NOMO-1 (cell line): ENCODE measurements around the gene TNS3.

Source experiments
- DNase-seq, 2 experiments: peaks; one replicate each; lab custom pipeline; 2025; ENCODE audit not compliant: unreplicated experiment in 2 of 2; lab: John Stamatoyannopoulos, UW

The TNS3 gene

GRCh38 chr7:47393406-47393805, 188.5 kb downstream of the TNS3 start:
- no peak for DNase-seq

- no peak for DNase-seq
These were observed 189.6 kb downstream of the TNS3 start for GRCh38 chr7:47392241-47392759.

DNA sequence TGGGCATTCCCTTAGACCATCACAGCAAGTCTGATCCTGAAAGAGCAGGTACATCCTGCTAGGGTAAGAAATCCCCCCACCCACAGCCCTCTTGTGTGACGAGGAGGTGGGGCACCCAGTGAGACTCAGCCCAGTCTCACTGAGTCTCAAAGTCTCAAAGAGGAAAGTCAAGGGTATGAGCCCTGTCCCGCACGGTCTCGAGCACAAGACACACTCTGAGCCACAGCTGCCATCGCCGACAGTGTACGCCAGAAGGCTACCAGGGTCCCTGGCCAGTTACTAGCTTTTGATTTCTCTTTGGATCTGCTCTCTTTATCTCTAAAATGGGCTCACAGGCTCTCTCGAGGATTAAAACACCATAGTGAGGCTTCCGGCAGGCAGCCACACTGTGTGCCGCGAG, 190.2 kb downstream of the TNS3 start:
- no peak for DNase-seq

DNA sequence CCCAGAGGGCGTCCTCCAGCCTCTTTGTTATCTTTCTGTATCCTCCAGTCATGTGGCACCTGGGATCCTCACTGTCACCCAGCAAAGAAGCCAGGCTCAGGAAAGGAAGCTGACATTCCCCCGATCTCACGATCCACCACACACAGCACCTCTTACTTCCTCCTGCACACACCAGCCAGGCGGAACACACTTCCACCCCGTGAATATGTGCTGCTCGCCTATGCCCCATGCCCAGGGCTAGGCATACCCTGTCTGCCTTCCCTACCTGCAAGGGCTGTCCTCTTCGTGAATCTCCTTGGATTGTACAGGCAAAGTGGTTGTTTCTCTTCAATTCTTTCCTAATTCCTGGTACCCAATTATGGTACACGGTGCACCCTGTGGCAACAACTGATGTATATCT, 191.0 kb downstream of the TNS3 start:
- no peak for DNase-seq

DNA sequence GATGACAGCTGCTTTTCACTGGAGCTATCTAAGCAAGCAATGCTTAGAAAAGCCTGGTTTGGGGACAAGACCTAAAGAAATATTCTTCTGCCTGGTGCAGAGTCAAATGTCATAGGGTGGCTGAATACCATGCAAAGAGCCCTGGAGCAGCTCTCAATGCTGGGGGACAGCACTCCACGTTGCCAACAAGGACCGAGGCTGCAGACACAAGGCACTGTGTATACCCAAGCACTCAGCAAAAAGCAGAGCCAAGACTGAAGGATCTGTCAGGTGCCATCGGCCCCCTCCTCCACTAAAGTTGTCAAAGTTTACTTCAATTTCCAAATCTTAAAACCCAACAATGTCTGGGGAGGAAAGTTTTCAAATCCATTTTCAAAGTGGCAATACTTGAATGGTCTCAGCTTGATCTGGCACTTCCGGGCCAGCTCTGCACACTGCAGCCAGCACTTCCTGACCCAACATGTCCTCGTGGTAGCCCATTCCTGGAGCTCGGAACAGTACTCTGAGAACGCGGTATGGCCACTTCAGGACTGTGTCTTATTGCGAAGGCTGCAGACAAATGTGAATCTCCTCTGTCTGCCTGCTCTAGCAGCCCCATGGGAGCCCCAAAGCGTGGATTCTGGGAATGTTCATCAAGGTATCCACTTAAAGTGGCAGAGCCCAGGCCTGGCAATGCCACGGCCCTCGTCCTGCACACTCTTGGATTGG, 191.8 kb downstream of the TNS3 start:
- DNase-seq: no peak

GRCh38 chr7:47389171-47389922, 192.6 kb downstream of the TNS3 start:
- no peak for DNase-seq

DNA sequence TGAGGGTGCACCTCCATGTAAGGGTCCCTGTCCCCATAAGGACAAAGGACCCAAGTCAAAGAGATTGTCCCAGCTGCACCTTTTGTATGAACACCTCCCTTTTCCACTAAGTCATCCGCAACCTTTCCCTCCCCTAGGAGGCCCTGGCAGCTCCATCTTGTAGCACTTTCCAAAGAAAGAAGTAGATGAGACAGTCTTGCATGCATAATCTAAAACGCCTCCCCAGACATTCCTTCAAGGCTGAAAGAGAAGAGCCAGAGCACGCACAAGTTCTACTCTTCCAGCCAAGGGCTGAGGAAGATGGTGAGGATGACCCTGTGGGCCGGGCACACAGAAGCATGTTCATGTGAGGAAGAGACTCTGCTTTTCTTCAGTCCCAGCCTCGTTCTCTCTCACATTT, 194.4 kb downstream of the TNS3 start:
- no peak for DNase-seq

GRCh38 chr7:47386273-47386835, 195.6 kb downstream of the TNS3 start:
- no peak for DNase-seq

- no peak for DNase-seq
These were observed 196.3 kb downstream of the TNS3 start for GRCh38 chr7:47385536-47386125.

DNA sequence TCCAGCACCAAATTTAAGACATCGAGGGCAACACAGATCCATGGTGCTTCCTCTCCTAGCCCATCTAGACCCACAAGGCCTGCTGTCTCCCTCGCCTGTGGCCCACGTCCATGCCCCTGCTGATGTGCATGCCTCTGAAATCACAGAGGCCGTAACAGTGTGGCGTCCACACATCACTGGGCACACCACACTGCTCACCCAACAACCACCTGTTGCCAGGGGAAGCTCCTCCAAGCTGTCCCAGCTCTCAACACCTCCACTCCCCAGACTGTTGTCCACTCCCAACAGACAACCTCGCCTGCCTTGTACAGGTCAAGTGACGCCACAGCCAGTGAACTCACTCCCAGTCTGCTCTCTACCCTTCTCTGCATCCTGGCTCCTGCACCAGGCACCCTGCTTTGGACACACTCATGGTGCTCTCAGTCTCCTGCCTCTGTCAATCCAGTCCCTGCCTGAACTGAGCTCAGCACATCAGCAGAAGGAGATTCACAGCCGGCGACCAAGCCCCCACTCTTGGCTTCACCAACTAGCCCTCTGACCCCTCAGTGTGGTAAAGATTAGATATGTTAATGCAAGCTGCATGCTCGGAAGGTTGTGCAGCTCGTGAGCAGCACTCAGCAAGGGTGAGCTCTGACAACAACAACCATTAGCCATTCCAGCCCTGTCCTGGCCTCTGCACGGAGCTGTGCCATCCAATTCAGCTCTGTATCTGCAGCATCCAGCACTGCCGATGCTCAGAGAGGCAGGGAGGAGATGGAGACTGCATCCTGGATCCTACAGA, 197.0 kb downstream of the TNS3 start:
- DNase-seq: no peak

DNA sequence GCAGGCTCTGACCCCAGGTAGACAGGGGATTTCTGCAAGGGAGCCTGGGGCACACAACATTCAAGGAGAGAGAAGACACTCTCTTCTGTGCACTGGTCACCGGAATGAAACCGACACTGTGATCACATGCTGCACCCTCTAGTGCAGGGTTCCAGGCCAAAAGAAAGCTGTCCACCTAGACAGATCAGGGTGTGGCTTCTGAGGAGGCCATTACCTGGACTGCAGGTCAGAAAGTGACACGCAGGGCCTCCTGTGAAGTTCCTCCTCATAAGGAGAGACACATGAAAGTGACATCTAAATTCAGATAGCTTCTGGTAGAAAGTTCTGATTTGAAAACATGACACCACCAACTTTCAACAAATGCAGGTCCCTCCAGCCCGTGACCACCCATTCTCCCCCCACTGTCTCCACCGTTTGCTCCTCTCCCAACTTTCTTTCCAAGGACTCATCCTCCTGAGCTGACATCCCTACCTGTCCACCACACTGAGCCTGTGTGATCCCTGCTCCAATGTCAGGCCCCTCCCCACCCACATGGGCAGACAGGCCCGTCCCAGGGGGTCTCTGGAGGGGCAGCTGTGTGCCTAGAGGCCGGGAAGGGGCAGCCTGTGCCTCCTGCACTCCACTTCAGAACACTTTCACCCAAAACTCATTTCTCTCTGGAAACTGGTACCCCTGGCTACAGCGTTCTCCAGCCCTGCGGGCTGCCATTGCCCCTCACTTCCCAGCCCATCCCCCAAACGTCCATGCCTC, 198.0 kb downstream of the TNS3 start:
- DNase-seq: no peak

GRCh38 chr7:47383072-47383471, 198.8 kb downstream of the TNS3 start:
- no peak for DNase-seq

DNA sequence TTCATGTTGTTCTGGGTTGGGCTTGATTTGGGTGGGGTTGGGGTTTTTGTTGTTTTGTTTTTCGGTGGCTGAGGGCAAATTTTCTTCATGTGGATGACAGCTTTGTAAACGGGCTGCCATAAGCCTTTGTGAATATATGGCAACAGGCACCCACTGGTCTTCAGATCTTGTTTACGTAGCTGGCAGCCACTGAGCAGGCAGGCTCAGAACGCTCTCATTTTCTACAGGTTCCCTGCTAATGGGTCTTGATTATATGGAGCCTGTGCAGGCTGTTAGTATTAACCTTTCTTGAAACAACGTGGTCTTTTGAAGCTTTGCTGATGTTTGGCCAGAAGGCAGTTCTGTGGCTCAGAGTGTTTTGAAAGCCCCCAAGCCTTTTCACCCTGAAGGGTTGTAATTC, 199.7 kb downstream of the TNS3 start:
- DNase-seq: no peak

DNA sequence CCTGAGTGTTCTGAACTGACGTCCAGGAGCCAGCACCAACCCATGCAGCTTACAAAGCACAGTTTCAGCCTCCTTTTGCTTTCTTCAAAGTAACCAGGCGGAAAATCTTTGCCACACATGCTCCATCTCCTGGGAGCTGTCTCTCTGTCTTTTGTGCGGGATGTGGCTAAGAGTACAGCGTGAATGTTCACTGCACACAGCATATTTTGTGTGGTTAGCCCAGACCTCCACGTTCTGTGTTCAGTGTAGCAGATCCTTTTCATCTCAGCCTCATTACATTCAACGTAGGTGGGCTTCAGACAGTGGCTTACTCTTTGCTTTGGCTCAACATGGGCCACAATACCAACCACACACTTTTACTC, 200.8 kb downstream of the TNS3 start:
- DNase-seq: no peak

GRCh38 chr7:47380325-47381133, 201.4 kb downstream of the TNS3 start:
- DNase-seq: no peak

GRCh38 chr7:47379629-47380324, 202.1 kb downstream of the TNS3 start:
- DNase-seq: no peak

- no peak for DNase-seq
These were observed 203.0 kb downstream of the TNS3 start for GRCh38 chr7:47378728-47379395.

DNA sequence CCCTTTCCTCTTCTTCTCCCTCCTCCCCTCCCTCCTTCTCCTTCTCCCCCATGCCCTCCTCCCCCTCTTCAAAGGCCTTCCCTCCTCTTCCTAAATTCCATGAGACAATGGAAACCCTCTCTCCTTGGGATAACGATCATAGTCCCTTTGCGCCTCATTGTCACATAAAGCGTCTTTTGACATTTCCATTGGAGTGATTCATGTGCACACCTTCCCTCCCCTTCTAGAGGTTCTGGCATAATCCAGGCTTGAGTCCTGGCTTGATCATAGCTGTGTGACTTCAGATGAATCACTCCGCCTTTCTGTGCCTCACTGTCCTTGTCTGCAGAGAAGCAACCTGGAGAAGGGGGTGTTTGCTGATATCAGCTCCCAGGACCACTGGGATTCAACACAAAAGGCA, 204.2 kb downstream of the TNS3 start:
- no peak for DNase-seq
